Spleen (tissue), 7 donors: ENCODE results near the gene ARHGEF28.

Experiments
- POLR2A ChIP-seq, 3 donors: fragments of 450-650 bp; IDR thresholded peaks; one replicate each; pipeline ENCODE4 v1.5.1; 2017; ENCODE audit warnings: antibody characterized with exemption in 3 of 3, mild to moderate bottlenecking in 1 of 3
- POLR2AphosphoS5 ChIP-seq, 3 donors: sonication (generic); formaldehyde crosslinking; IDR thresholded peaks; one replicate each; pipeline ENCODE4 v1.5.1; 2017; ENCODE audit warnings: antibody characterized with exemption in 3 of 3
- TF ChIP-seq, protein P1 (sequence below), 11 experiments: fragments of 200-600 bp in 7 of 11; fragments of 450-650 bp in 4 of 11; sonication (generic) in 4 of 11; IDR thresholded peaks in 8 of 11; conservative IDR thresholded peaks in 3 of 11; 1 replicate in 7 of 11; 2 replicates in 4 of 11; pipeline versions ENCODE4 v1.4.0 to v1.8.0; 2016 to 2021; ENCODE audit warnings: antibody characterized with exemption in 11 of 11, inconsistent platforms in 4 of 11, mild to moderate bottlenecking in 1 of 11
- donor health status: DM: no; HTN: no; CAD: no; lungs with moderate emphysema.
- donor health status: DM: no; HTN: no; CAD: no.
- donor health status: DM: no; HTN: no; CAD: no.

- TF ChIP-seq, protein P1, sequence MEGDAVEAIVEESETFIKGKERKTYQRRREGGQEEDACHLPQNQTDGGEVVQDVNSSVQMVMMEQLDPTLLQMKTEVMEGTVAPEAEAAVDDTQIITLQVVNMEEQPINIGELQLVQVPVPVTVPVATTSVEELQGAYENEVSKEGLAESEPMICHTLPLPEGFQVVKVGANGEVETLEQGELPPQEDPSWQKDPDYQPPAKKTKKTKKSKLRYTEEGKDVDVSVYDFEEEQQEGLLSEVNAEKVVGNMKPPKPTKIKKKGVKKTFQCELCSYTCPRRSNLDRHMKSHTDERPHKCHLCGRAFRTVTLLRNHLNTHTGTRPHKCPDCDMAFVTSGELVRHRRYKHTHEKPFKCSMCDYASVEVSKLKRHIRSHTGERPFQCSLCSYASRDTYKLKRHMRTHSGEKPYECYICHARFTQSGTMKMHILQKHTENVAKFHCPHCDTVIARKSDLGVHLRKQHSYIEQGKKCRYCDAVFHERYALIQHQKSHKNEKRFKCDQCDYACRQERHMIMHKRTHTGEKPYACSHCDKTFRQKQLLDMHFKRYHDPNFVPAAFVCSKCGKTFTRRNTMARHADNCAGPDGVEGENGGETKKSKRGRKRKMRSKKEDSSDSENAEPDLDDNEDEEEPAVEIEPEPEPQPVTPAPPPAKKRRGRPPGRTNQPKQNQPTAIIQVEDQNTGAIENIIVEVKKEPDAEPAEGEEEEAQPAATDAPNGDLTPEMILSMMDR (IDR thresholded peaks at IDR 0.05 in 8 of 11, conservative IDR thresholded peaks at IDR 0.05 in 3 of 11) = no peak
- no peak for TF ChIP-seq POLR2A (IDR thresholded peaks at IDR 0.05)
- TF ChIP-seq POLR2AphosphoS5 (IDR thresholded peaks at IDR 0.05) = no peak
Measured at GRCh38 chr5:73805449-73805848, 179.5 kb downstream of the ARHGEF28 start.
